H1 (cell line): ENCODE data around the gene HIVEP2. TPM values are rescaled to one million over a fixed set of nuclear protein-coding genes. Genes with fewer than 3 reads are reported as not detected.

Source experiments
- CEBPB ChIP-seq: IDR thresholded peaks from 2 replicates; pipeline ENCODE4 v1.6.1; 2012; ENCODE audit warnings: low read depth, low read length
- CHD7 ChIP-seq: fragments of 300-600 bp; sonication (generic); IDR thresholded peaks from 2 replicates; pipeline ENCODE4 v1.7.1; 2012; ENCODE audit warnings: low read length, moderate library complexity, mild to moderate bottlenecking, inconsistent platforms; ENCODE audit not compliant: insufficient replicate concordance
- CTCF ChIP-seq, 3 experiments: IDR thresholded peaks; 1 replicate in 2 of 3; 2 replicates in 1 of 3; pipeline versions ENCODE4 v1.5.1 to v1.6.1; 2011; ENCODE audit warnings: low read length in 3 of 3, mild to moderate bottlenecking in 3 of 3, inconsistent platforms in 2 of 3, low read depth in 1 of 3, moderate library complexity in 1 of 3; ENCODE audit not compliant: insufficient read depth in 1 of 3; ENCODE audit errors: control extremely low read depth in 1 of 3
- E2F6 ChIP-seq: IDR thresholded peaks from 2 replicates; pipeline ENCODE4 v1.6.1; 2012; ENCODE audit warnings: inconsistent platforms
- HDAC6 ChIP-seq: IDR thresholded peaks from one replicate; pipeline ENCODE4 v1.7.1; 2012; ENCODE audit warnings: low read depth, mild to moderate bottlenecking, inconsistent platforms, low read length, moderate library complexity
- RAD21 ChIP-seq, 2 experiments: IDR thresholded peaks in 1 of 2; conservative IDR thresholded peaks in 1 of 2; 2 replicates each; pipeline ENCODE4 v1.6.1; 2011; ENCODE audit warnings: low read depth in 2 of 2, low read length in 2 of 2, improper control_type of control experiment in 1 of 2, inconsistent platforms in 1 of 2, mild to moderate bottlenecking in 1 of 2, moderate library complexity in 1 of 2
- ZNF274 ChIP-seq: IDR thresholded peaks from 2 replicates; pipeline ENCODE4 v1.7.0; 2012; ENCODE audit warnings: low read length, borderline replicate concordance; ENCODE audit errors: extremely low read depth
- polyA plus RNA-seq, 7 experiments: library from polyadenylated mRNA; depleted of rRNA in 3 of 7; stranded (reverse) in 5 of 7; unstranded in 2 of 7; fragments of >200 nt in 5 of 7; fragments of 200-250 nt in 2 of 7; gene quantifications; 1 replicate in 5 of 7; 2 replicates in 1 of 7; 4 replicates in 1 of 7; pipeline versions ENCODE4 v1.2.1 to v1.2.3, GENCODE V29; 2011 to 2013; ENCODE audit warnings: missing spikeins in 2 of 7, mixed read lengths in 2 of 7
- total RNA-seq: library from RNA; stranded (reverse); fragmentation: NEBNext Ultra II Directional; extraction: Animal tissue kit (Norgen Biotek cat#: 25700); gene quantifications from 2 replicates; pipeline ENCODE4 v1.2.1, GENCODE V29; 2021

The HIVEP2 gene
- total and polyA plus RNA-seq, 2 of the 8 experiments (the other 6 are each of a cell fraction or from before 2014, with no cell fraction given): 2.2 to 6.1 TPM

GRCh38 chr6:142822383-142822782 lies 122.6 kb downstream of the HIVEP2 start (continued):
- TF ChIP-seq CHD7 (no peak), CTCF (IDR thresholded peaks at IDR 0.05; ENCODE audit: control extremely low read depth in 1 of 3, insufficient read depth in 1 of 3, low read depth in 1 of 3, low read length in 3 of 3) (no peak), ZNF274 (no peak), E2F6 (no peak), HDAC6 (no peak), CEBPB (no peak), RAD21 (IDR thresholded peaks at IDR 0.05 in 1 of 2, conservative IDR thresholded peaks at IDR 0.05 in 1 of 2; ENCODE audit: low read depth in 2 of 2, low read length in 2 of 2) (no peak)
